HEK293 (cell line): ENCODE measurements around the gene EMCN.

Source experiments
- CTCF ChIA-PET: fragments of 350-600 bp; formaldehyde crosslinking; extraction: SDS; loops from one replicate; lab custom pipeline; 2021; ENCODE audit warnings: antibody characterized with exemption; lab: Yijun Ruan, JAX
- POLR2A ChIA-PET: fragments of 300-600 bp; formaldehyde crosslinking; extraction: SDS; loops from one replicate; lab custom pipeline; 2020; ENCODE audit warnings: antibody characterized with exemption, inconsistent platforms; lab: Yijun Ruan, JAX
- H3K27ac ChIP-seq: fragments of 200-500 bp; sonication (Bioruptor generic); 2 replicates; pipeline ENCODE4 v1.5.1; 2014; ENCODE audit warnings: low read depth, low read length, control low read depth, inconsistent platforms; ENCODE audit errors: extremely low read depth
- H3K36me3 ChIP-seq, 2 experiments: fragments of 200-500 bp in 1 of 2; sonication (Bioruptor generic) in 1 of 2; 1 replicate in 1 of 2; 2 replicates in 1 of 2; pipeline ENCODE4 v1.5.1; 2014 to 2017; ENCODE audit warnings: inconsistent platforms in 2 of 2, low read length in 2 of 2; ENCODE audit not compliant: control insufficient read depth in 2 of 2, insufficient read depth in 1 of 2
- H3K4me1 ChIP-seq: fragments of 200-500 bp; sonication (Bioruptor generic); 2 replicates; pipeline ENCODE4 v1.5.1; 2014; ENCODE audit warnings: mild to moderate bottlenecking, low read length, inconsistent platforms; ENCODE audit not compliant: control insufficient read depth, insufficient read depth
- H3K4me3 ChIP-seq: 2 replicates; pipeline ENCODE4 v1.5.1; 2011; ENCODE audit warnings: low read depth, mild to moderate bottlenecking, control low read depth, low read length, moderate library complexity
- H3K9me3 ChIP-seq: fragments of 200-500 bp; sonication (Bioruptor generic); 2 replicates; pipeline ENCODE4 v1.5.1; 2014; ENCODE audit warnings: low read depth, low read length, inconsistent platforms; ENCODE audit not compliant: control insufficient read depth, insufficient read depth
- ATF2 ChIP-seq: fragments of 450-650 bp; formaldehyde crosslinking; IDR thresholded peaks from 2 replicates; pipeline ENCODE4 v1.5.1; 2016; ENCODE audit warnings: missing biosample characterization, missing genetic modification characterization, low read depth
- KLF8 ChIP-seq: fragments of 450-650 bp; formaldehyde crosslinking; IDR thresholded peaks from 2 replicates; pipeline ENCODE4 v1.5.1; 2016; ENCODE audit warnings: missing biosample characterization, missing genetic modification characterization
- SALL2 ChIP-seq: fragments of 450-650 bp; formaldehyde crosslinking; IDR thresholded peaks from 2 replicates; pipeline ENCODE4 v1.5.0; 2017; ENCODE audit warnings: missing biosample characterization, mild to moderate bottlenecking, missing genetic modification characterization, borderline replicate concordance
- SCRT2 ChIP-seq: fragments of 450-650 bp; formaldehyde crosslinking; IDR thresholded peaks from 2 replicates; pipeline ENCODE4 v1.5.1; 2016; ENCODE audit warnings: missing biosample characterization, missing genetic modification characterization
- SETDB1 ChIP-seq: IDR thresholded peaks from one replicate; pipeline ENCODE4 v1.6.1; 2017; ENCODE audit warnings: mild to moderate bottlenecking, low read length, moderate library complexity, mixed read lengths; ENCODE audit not compliant: insufficient read length
- ZNF121 ChIP-seq: fragments of 450-650 bp; formaldehyde crosslinking; IDR thresholded peaks from 2 replicates; pipeline ENCODE4 v1.5.1; 2016; ENCODE audit warnings: missing biosample characterization, missing genetic modification characterization
- ZNF214 ChIP-seq: fragments of 450-650 bp; formaldehyde crosslinking; IDR thresholded peaks from 2 replicates; pipeline ENCODE4 v1.5.1; 2017; ENCODE audit warnings: missing biosample characterization, mild to moderate bottlenecking, missing genetic modification characterization, borderline replicate concordance
- ZNF311 ChIP-seq: fragments of 450-650 bp; formaldehyde crosslinking; IDR thresholded peaks from 2 replicates; pipeline ENCODE4 v1.5.1; 2017; ENCODE audit warnings: missing biosample characterization, missing genetic modification characterization, borderline replicate concordance
- ZNF354C ChIP-seq: fragments of 450-650 bp; formaldehyde crosslinking; IDR thresholded peaks from 2 replicates; pipeline ENCODE4 v1.5.1; 2016; ENCODE audit warnings: missing biosample characterization, missing genetic modification characterization, low read depth, borderline replicate concordance
- ZNF423 ChIP-seq: fragments of 450-650 bp; formaldehyde crosslinking; IDR thresholded peaks from 2 replicates; pipeline ENCODE4 v1.5.1; 2016; ENCODE audit warnings: missing biosample characterization, missing genetic modification characterization
- ZNF529 ChIP-seq: fragments of 450-650 bp; formaldehyde crosslinking; IDR thresholded peaks from 2 replicates; pipeline ENCODE4 v1.5.1; 2017; ENCODE audit warnings: missing genetic modification characterization, missing biosample characterization; ENCODE audit not compliant: insufficient replicate concordance
- ZNF623 ChIP-seq: fragments of 450-650 bp; formaldehyde crosslinking; IDR thresholded peaks from 2 replicates; pipeline ENCODE4 v1.5.1; 2016; ENCODE audit warnings: missing biosample characterization, missing genetic modification characterization
- ZSCAN4 ChIP-seq: fragments of 450-650 bp; formaldehyde crosslinking; IDR thresholded peaks from 2 replicates; pipeline ENCODE4 v1.5.1; 2017; ENCODE audit warnings: missing biosample characterization, missing genetic modification characterization
- ZXDB ChIP-seq: fragments of 450-650 bp; formaldehyde crosslinking; IDR thresholded peaks from 2 replicates; pipeline ENCODE4 v1.5.1; 2016; ENCODE audit warnings: missing biosample characterization, missing genetic modification characterization
- TF ChIP-seq, protein P1 (sequence below): fragments of 450-650 bp; formaldehyde crosslinking; IDR thresholded peaks from 2 replicates; pipeline ENCODE4 v1.5.1; 2016; ENCODE audit warnings: missing biosample characterization, missing genetic modification characterization, borderline replicate concordance
- TF ChIP-seq, protein P2 (sequence below): fragments of 450-650 bp; formaldehyde crosslinking; IDR thresholded peaks from 2 replicates; pipeline ENCODE4 v1.5.1; 2016; ENCODE audit warnings: missing biosample characterization, missing genetic modification characterization
- TF ChIP-seq, protein P3 (sequence below): fragments of 450-650 bp; formaldehyde crosslinking; IDR thresholded peaks from 2 replicates; pipeline ENCODE4 v1.5.1; 2016; ENCODE audit warnings: missing biosample characterization, missing genetic modification characterization, borderline replicate concordance

The EMCN gene

DNA sequence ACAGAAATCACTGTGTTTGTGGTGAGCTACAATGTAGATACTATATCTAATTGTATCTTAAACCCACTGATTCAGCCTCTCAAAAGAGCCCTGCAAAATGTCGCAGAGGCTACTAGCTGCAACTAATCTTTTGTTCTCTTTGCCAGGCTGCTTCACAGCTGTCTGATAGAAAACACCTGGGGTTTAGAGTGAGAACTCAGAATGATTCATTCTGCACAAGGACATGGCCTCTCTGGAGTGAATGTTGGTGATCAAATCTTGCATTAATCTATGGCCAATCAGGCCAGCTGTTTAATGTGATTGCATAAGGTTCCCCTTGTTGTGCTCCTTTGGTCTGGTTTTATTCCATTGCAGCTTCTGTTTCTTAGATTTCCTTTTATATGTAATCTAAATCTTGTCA is 100.3 kb downstream of the EMCN start:
- no peaks in the 10 kb centered on the region for H3K9me3 ChIP-seq
- TF ChIP-seq, protein P1, sequence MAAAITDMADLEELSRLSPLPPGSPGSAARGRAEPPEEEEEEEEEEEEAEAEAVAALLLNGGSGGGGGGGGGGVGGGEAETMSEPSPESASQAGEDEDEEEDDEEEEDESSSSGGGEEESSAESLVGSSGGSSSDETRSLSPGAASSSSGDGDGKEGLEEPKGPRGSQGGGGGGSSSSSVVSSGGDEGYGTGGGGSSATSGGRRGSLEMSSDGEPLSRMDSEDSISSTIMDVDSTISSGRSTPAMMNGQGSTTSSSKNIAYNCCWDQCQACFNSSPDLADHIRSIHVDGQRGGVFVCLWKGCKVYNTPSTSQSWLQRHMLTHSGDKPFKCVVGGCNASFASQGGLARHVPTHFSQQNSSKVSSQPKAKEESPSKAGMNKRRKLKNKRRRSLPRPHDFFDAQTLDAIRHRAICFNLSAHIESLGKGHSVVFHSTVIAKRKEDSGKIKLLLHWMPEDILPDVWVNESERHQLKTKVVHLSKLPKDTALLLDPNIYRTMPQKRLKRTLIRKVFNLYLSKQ (tag by site-specific recombination), result no peak
- no peak for TF ChIP-seq ZSCAN4 (tag by site-specific recombination)
- no peak for TF ChIP-seq ZNF423 (tag by site-specific recombination)
- no peak for TF ChIP-seq SETDB1
- no peak for TF ChIP-seq ZNF529 (tag by site-specific recombination)
- no peak for TF ChIP-seq ZNF354C (tag by site-specific recombination)
- no peak for TF ChIP-seq ZNF623 (tag by site-specific recombination)
- TF ChIP-seq, protein P2, sequence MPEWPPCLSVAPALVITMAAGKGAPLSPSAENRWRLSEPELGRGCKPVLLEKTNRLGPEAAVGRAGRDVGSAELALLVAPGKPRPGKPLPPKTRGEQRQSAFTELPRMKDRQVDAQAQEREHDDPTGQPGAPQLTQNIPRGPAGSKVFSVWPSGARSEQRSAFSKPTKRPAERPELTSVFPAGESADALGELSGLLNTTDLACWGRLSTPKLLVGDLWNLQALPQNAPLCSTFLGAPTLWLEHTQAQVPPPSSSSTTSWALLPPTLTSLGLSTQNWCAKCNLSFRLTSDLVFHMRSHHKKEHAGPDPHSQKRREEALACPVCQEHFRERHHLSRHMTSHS (tag by site-specific recombination), result no peak
- no peak for TF ChIP-seq SALL2 (tag by site-specific recombination)
- no peak for TF ChIP-seq ATF2
- no peak for TF ChIP-seq KLF8
- TF ChIP-seq, protein P3, sequence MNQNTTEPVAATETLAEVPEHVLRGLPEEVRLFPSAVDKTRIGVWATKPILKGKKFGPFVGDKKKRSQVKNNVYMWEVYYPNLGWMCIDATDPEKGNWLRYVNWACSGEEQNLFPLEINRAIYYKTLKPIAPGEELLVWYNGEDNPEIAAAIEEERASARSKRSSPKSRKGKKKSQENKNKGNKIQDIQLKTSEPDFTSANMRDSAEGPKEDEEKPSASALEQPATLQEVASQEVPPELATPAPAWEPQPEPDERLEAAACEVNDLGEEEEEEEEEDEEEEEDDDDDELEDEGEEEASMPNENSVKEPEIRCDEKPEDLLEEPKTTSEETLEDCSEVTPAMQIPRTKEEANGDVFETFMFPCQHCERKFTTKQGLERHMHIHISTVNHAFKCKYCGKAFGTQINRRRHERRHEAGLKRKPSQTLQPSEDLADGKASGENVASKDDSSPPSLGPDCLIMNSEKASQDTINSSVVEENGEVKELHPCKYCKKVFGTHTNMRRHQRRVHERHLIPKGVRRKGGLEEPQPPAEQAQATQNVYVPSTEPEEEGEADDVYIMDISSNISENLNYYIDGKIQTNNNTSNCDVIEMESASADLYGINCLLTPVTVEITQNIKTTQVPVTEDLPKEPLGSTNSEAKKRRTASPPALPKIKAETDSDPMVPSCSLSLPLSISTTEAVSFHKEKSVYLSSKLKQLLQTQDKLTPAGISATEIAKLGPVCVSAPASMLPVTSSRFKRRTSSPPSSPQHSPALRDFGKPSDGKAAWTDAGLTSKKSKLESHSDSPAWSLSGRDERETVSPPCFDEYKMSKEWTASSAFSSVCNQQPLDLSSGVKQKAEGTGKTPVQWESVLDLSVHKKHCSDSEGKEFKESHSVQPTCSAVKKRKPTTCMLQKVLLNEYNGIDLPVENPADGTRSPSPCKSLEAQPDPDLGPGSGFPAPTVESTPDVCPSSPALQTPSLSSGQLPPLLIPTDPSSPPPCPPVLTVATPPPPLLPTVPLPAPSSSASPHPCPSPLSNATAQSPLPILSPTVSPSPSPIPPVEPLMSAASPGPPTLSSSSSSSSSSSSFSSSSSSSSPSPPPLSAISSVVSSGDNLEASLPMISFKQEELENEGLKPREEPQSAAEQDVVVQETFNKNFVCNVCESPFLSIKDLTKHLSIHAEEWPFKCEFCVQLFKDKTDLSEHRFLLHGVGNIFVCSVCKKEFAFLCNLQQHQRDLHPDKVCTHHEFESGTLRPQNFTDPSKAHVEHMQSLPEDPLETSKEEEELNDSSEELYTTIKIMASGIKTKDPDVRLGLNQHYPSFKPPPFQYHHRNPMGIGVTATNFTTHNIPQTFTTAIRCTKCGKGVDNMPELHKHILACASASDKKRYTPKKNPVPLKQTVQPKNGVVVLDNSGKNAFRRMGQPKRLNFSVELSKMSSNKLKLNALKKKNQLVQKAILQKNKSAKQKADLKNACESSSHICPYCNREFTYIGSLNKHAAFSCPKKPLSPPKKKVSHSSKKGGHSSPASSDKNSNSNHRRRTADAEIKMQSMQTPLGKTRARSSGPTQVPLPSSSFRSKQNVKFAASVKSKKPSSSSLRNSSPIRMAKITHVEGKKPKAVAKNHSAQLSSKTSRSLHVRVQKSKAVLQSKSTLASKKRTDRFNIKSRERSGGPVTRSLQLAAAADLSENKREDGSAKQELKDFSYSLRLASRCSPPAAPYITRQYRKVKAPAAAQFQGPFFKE (tag by site-specific recombination), result no peak
- TF ChIP-seq SCRT2 (tag by site-specific recombination), result no peak
- TF ChIP-seq ZNF311, result no peak
- TF ChIP-seq ZNF121 (tag by site-specific recombination), result no peak
- TF ChIP-seq ZNF214, result no peak
- TF ChIP-seq ZXDB (tag by site-specific recombination), result no peak
- H3K27ac ChIP-seq, result no peak overlapping the region
- H3K36me3 ChIP-seq, result no peaks in the 10 kb centered on the region
- H3K4me1 ChIP-seq, result no peaks in the 10 kb centered on the region
- H3K4me3 ChIP-seq, result no peak overlapping the region
- ChIA-PET CTCF (no interaction called here), POLR2A (no interaction called here)
